HPDE6-E6E7 (cell line): ENCODE data around the gene MTMR10.

Experiments used
- DNase-seq: peaks from one replicate; pipeline ENCODE4 v3.0.0; 2011; ENCODE audit warnings: missing footprints; ENCODE audit errors: extremely low spot score

The MTMR10 gene

GRCh38 chr15:30991255-30992235 lies at the start of gene MTMR10:
Gene MTMR10 (minus strand): TSS chr15:30991628. CDS start chr15:30991506, 122 bp downstream.
- peak; percentile 80 for DNase-seq

- DNase-seq = no peak
Observed at GRCh38 chr15:31040611-31041010, 49.2 kb upstream of the MTMR10 start.

GRCh38 chr15:31039961-31040360 lies 48.5 kb upstream of the MTMR10 start:
- no peak for DNase-seq

- DNase-seq = no peak
Observed at GRCh38 chr15:31037731-31038477, 46.5 kb upstream of the MTMR10 start.

GRCh38 chr15:31036783-31037182 lies 45.4 kb upstream of the MTMR10 start:
- DNase-seq = no peak

GRCh38 chr15:31035610-31036009 lies 44.2 kb upstream of the MTMR10 start:
- no peak for DNase-seq

- no peak for DNase-seq
Observed at GRCh38 chr15:31034152-31034551, 42.7 kb upstream of the MTMR10 start.

GRCh38 chr15:31032961-31033371 lies 41.5 kb upstream of the MTMR10 start:
- no peak for DNase-seq

- no peak for DNase-seq
Observed at GRCh38 chr15:31031471-31032067, 40.1 kb upstream of the MTMR10 start.

- DNase-seq = no peak
Observed at GRCh38 chr15:31027910-31028578, 36.6 kb upstream of the MTMR10 start.

GRCh38 chr15:31025996-31026395 lies 34.6 kb upstream of the MTMR10 start:
- no peak for DNase-seq

- DNase-seq = no peak
Observed at GRCh38 chr15:31024979-31025378, 33.6 kb upstream of the MTMR10 start.

GRCh38 chr15:31024330-31024729 lies 32.9 kb upstream of the MTMR10 start:
- DNase-seq = peak; percentile 87

GRCh38 chr15:31023841-31024240 lies 32.4 kb upstream of the MTMR10 start:
- peak; percentile 62 for DNase-seq

GRCh38 chr15:31021067-31021665 lies 29.7 kb upstream of the MTMR10 start:
- no peak for DNase-seq

- DNase-seq = no peak
Observed at GRCh38 chr15:31020542-31020941, 29.1 kb upstream of the MTMR10 start.

- no peak for DNase-seq
Observed at GRCh38 chr15:31019986-31020385, 28.6 kb upstream of the MTMR10 start.

- no peak for DNase-seq
Observed at GRCh38 chr15:31017311-31017710, 25.9 kb upstream of the MTMR10 start.

- no peak for DNase-seq
Observed at GRCh38 chr15:31016446-31016915, 25.1 kb upstream of the MTMR10 start.

GRCh38 chr15:31014608-31014925 lies 23.1 kb upstream of the MTMR10 start:
- no peak for DNase-seq

- DNase-seq = no peak
Observed at GRCh38 chr15:31013863-31014607, 22.6 kb upstream of the MTMR10 start.
